Measurements from ENCODE around the gene PNPO. TPM values are rescaled to one million over a fixed set of nuclear protein-coding genes. Genes with fewer than 3 reads are reported as not detected.

Gene PNPO
- total and polyA plus RNA-seq, 2 of the 13 experiments (the other 11 are each of a cell fraction or from before 2014, with no cell fraction given) = 47.9 to 63.3 TPM

DNA sequence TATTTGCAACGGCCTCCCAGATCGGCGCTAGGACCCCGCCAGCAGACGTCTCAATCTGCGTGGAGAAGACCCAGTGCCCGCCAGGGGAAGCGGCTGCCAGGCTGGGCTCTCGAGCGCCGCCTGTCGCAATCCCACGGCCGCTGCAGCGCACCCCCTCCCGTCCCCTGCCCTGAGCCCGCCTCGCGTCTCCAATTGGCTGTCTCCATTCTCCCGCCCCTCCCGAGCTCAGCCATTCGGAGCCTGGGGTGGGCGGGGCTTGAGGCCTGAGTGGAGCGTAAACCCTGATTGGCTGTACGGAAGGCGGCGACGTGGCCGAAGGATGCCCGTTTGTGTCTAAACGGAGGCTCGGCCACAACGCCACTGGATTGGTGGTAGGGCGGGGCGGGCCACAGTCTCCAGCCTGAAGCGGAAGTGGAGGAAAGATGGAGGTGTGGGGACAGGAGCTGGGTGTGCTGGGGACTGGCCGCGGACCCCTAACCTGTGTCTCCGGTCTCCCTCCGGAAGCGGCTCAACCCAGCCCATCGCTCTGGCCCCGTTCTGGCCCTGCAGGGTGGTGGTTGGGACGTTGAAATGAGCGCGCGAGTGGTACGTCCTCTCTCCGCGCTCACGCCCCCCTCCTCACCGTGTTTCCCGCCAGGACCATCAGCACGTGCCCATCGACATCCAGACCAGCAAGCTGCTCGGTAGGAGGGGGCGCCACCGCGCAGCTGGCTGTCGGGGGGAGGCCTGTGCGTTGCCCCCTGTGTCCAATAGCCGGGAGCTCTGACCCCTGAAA lies 29.5 kb downstream of the PNPO start, which contains the start of gene CDK5RAP3 (continued):
- TF ChIP-seq, protein P1, sequence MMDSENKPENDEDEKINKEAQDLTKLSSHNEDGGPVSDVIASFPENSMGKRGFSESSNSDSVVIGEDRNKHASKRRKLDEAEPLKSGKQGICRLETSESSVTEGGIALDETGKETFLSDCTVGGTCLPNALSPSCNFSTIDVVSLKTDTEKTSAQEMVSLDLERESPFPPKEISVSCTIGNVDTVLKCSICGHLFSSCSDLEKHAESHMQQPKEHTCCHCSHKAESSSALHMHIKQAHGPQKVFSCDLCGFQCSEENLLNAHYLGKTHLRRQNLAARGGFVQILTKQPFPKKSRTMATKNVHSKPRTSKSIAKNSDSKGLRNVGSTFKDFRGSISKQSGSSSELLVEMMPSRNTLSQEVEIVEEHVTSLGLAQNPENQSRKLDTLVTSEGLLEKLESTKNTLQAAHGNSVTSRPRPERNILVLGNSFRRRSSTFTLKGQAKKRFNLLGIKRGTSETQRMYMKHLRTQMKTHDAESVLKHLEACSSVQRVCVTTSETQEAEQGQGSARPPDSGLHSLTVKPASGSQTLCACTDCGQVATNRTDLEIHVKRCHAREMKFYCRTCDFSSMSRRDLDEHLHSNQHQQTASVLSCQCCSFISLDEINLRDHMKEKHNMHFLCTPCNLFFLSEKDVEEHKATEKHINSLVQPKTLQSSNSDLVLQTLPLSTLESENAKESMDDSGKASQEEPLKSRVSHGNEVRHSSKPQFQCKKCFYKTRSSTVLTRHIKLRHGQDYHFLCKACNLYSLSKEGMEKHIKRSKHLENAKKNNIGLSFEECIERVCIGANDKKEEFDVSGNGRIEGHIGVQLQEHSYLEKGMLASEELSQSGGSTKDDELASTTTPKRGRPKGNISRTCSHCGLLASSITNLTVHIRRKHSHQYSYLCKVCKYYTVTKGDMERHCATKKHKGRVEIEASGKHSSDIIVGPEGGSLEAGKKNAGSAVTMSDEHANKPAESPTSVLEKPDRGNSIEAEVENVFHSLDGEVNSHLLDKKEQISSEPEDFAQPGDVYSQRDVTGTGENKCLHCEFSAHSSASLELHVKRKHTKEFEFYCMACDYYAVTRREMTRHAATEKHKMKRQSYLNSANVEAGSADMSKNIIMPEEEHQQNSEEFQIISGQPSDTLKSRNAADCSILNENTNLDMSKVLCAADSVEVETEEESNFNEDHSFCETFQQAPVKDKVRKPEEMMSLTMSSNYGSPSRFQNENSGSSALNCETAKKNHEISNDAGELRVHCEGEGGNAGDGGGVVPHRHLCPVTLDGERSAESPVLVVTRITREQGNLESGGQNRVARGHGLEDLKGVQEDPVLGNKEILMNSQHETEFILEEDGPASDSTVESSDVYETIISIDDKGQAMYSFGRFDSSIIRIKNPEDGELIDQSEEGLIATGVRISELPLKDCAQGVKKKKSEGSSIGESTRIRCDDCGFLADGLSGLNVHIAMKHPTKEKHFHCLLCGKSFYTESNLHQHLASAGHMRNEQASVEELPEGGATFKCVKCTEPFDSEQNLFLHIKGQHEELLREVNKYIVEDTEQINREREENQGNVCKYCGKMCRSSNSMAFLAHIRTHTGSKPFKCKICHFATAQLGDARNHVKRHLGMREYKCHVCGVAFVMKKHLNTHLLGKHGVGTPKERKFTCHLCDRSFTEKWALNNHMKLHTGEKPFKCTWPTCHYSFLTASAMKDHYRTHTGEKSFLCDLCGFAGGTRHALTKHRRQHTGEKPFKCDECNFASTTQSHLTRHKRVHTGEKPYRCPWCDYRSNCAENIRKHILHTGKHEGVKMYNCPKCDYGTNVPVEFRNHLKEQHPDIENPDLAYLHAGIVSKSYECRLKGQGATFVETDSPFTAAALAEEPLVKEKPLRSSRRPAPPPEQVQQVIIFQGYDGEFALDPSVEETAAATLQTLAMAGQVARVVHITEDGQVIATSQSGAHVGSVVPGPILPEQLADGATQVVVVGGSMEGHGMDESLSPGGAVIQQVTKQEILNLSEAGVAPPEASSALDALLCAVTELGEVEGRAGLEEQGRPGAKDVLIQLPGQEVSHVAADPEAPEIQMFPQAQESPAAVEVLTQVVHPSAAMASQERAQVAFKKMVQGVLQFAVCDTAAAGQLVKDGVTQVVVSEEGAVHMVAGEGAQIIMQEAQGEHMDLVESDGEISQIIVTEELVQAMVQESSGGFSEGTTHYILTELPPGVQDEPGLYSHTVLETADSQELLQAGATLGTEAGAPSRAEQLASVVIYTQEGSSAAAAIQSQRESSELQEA (CRISPR knock-in tag; IDR thresholded peaks at IDR 0.05; ENCODE audit: not compliant biosample characterization) = peak; percentile 94
- peak; percentile 27; the same call in 1 of the 2 replicates for TF ChIP-seq HCFC1 (IDR thresholded peaks at IDR 0.05; ENCODE audit: low read depth, low read length)
- TF ChIP-seq GABPB1 (CRISPR knock-in tag; IDR thresholded peaks at IDR 0.05) = peak; percentile 92
- TF ChIP-seq, protein P2, sequence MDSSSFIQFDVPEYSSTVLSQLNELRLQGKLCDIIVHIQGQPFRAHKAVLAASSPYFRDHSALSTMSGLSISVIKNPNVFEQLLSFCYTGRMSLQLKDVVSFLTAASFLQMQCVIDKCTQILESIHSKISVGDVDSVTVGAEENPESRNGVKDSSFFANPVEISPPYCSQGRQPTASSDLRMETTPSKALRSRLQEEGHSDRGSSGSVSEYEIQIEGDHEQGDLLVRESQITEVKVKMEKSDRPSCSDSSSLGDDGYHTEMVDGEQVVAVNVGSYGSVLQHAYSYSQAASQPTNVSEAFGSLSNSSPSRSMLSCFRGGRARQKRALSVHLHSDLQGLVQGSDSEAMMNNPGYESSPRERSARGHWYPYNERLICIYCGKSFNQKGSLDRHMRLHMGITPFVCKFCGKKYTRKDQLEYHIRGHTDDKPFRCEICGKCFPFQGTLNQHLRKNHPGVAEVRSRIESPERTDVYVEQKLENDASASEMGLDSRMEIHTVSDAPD (CRISPR knock-in tag; IDR thresholded peaks at IDR 0.05) = peak; percentile 93
- no peak for TF ChIP-seq ZNF10 (CRISPR knock-in tag; IDR thresholded peaks at IDR 0.05; ENCODE audit: borderline replicate concordance, low read depth)
- peak; percentile 96 for TF ChIP-seq ZNF747 (CRISPR knock-in tag; IDR thresholded peaks at IDR 0.05; ENCODE audit: borderline replicate concordance)
- peak; percentile 85 for TF ChIP-seq CREB1 (IDR thresholded peaks at IDR 0.05)
- TF ChIP-seq CREB1 (CRISPR knock-in tag; IDR thresholded peaks at IDR 0.05) = peak; percentile 89
- TF ChIP-seq, protein P3, sequence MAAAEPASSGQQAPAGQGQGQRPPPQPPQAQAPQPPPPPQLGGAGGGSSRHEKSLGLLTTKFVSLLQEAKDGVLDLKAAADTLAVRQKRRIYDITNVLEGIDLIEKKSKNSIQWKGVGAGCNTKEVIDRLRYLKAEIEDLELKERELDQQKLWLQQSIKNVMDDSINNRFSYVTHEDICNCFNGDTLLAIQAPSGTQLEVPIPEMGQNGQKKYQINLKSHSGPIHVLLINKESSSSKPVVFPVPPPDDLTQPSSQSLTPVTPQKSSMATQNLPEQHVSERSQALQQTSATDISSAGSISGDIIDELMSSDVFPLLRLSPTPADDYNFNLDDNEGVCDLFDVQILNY (CRISPR knock-in tag; conservative IDR thresholded peaks at IDR 0.05) = peak; percentile 95
- TF ChIP-seq, protein P4, sequence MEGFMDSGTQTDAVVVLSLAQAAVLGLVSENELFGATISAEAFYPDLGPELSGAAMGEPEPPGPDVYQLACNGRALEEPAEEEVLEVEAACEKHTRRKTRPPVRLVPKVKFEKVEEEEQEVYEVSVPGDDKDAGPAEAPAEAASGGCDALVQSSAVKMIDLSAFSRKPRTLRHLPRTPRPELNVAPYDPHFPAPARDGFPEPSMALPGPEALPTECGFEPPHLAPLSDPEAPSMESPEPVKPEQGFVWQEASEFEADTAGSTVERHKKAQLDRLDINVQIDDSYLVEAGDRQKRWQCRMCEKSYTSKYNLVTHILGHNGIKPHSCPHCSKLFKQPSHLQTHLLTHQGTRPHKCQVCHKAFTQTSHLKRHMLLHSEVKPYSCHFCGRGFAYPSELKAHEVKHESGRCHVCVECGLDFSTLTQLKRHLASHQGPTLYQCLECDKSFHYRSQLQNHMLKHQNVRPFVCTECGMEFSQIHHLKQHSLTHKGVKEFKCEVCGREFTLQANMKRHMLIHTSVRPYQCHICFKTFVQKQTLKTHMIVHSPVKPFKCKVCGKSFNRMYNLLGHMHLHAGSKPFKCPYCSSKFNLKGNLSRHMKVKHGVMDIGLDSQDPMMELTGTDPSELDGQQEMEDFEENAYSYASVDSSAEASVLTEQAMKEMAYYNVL (CRISPR knock-in tag; IDR thresholded peaks at IDR 0.05; ENCODE audit: borderline replicate concordance) = peak; percentile 65
- no peak; the same call in 1 of the 2 replicates for TF ChIP-seq HHEX (CRISPR knock-in tag; IDR thresholded peaks at IDR 0.05)
- TF ChIP-seq ZFP41 (CRISPR knock-in tag; IDR thresholded peaks at IDR 0.05; ENCODE audit: borderline replicate concordance) = peak; percentile 96; the same call in 1 of the 2 replicates
- peak; percentile 97 for TF ChIP-seq ELF1 (CRISPR knock-in tag; IDR thresholded peaks at IDR 0.05)
- TF ChIP-seq TBL1XR1 (IDR thresholded peaks at IDR 0.05; ENCODE audit: borderline replicate concordance, low read length, partially characterized antibody) = peak; percentile 37
